ELR (cell line): Measurements from ENCODE around the gene RBMS2.
"Not testable (repeated sequence)": the region's sequence is repeated elsewhere in the genome, so short reads cannot be mapped to it uniquely, and the experiment has no call there.

ENCODE experiments used
- DNase-seq: peaks from one replicate; pipeline ENCODE4 v3.0.0-alpha.2; 2015; ENCODE audit warnings: low read depth

Gene RBMS2

DNA sequence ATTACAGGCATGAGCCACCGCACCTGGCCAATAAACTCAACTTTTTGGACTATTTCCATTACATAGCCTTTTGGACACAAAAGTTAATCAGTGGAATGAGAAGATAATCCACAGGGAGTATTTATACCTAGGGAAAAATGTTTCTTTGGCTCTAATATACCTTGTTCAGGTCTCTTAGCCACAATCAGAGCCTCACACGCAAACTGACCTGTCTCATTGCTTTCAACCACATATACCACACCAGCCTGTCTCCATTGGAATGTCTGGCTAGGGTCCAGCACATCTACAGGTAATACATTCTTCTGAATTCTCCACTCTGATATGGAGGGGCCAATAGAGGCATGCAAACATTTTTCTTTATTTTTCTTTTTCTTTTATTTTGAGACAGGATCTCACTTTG, 3.8 kb upstream of the RBMS2 start:
- no peak for DNase-seq

DNA sequence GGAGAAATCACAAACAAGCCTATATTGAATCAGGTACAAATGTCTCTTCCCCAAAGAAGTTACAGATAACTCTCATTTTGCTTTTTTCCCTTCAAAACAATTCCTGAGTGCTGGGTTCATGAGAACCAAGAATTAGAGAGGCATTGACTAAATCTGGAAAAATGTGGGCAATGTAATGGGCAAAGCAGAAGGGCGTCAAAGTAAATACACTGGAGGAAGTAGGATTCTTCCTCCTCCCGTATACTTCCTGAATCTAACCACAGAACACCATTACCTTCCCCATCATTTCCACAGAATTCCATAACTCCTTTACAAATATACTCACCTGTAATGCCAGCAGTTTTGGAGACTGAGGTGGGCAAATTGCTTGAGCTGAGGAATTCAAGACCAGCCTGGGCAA, 3.0 kb upstream of the RBMS2 start:
- DNase-seq = peak; percentile 78

DNA sequence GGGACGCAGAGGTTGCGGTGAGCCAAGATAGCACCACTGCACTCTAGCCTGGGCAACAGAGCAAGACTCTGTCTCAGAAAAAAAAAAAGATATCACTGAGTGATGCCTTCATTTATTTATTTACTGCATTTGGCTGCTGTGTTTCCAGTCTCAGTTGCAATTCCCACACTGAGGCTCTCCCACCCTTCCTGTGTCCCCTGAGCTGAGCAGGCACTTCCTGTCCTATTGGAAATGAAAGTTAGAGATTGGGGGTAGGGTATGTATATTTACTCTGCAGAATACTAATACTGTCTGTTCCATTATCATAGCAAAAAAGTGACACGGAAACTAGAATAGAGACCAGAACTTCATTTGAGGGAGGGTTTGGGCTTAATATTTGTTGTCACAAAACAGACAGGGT, 1.6 kb upstream of the RBMS2 start:
- peak; percentile 46 for DNase-seq

DNA sequence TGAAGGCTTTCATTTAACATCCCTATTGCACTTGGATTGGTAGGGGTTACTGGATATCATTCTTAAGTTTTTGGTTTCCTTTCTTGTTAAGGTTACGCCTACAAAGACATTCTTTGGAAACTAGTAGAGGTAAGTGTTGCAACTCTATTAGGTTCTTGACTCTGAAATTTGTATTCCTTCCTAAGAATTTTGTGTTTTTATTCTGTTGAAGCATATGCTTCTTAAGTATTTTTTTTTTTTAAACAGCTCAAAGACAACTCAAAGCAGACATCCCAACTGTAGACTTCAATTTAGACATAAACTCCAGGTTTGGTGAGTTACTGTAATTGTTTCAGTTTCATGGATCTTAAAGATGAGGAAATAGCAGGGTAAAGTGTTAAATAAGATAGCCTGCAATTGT, 1.1 kb upstream of the RBMS2 start:
- peak; percentile 40 for DNase-seq

DNA sequence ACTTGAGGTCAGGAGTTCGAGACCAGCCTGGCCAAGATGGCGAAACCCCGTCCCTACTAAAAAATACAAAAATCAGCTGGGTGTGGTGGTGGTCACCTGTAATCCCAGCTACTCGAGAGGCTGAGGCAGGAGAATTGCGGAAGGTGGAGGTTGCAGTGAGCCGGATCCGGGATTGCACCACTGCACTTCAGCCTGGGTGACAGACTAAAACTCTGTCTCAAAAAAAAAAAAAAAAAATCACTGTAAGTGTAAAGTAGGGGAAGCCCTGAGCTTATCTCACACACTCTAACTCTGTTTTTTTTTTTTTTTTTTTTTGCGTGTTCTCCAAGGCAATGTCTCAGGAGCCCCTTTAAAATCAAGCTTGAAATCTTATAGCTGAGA, 421 bp upstream of the RBMS2 start:
- DNase-seq = no peak

DNA sequence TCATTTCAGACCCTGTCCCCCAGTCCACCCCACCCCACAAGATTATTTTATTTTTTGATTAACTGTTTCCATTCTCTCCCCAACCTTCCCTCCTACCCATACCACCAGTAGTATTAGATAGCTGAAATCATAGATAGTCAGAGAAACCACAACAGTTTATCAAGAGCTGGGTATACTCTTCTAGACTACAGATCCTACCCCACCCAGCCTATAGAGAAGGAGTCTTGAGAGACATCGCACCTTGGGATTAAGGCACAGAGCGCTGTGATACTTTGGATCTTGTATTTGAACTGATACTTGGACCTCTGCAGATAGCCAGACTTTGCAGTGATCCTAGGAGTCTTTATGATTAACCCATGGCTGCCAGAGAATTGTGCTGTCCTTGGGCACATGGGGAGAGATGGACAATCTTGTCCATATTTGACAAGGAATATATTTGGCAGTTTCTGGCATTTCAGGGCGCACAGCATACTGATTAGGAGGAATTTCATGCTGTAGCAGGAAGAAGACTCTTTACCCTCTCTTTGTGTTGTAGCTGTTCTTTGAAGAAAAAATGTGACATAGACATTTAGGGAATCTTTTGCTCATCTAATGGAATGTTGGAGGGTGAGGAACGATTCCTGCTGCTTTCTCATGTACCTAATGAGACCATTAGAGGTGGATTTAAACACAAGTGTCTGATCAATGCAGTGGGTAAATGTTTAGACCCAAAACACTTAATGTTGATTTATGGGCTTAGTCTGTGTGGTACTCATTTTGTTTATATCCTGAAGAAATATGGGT, 982 bp downstream of the RBMS2 start:
- peak; percentile 51 for DNase-seq

DNA sequence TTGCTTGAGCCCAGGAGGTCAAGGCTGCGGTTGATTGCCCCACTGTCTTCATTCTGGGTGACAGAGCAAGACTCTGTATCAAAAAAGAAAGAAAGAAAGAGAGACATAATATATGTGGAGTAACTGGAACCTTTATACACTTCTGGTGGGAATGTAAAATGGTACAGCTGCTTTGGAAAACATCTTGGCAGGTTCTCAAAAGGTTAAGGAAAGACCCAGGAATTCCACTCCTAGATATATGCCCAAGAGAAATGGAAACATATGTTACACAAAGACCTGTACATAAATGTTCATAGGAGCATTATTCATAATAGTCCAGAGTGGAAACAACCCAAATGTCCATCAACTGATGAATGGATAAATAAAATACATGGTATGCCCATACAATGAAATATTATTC, 7.2 kb downstream of the RBMS2 start:
- DNase-seq = no peak

DNA sequence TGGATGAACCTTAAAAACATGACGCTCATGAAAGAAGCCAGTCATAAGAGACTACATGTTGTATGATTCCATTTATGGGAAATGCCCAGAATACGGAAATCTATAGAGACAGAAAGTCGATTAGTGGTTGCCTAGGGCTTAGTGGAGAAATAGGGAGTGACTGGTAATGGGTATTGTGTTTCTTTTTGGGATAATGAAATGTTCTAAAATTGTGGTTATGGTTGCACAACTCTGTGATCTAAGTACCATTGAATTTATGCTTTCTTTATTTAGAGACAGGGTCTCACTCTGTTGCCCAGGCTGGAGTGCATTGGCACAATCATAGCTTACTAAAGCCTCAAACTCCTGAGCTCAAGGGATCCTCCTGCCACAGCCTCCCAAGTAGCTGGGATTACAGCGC, 8.0 kb downstream of the RBMS2 start:
- DNase-seq = no peak

DNA sequence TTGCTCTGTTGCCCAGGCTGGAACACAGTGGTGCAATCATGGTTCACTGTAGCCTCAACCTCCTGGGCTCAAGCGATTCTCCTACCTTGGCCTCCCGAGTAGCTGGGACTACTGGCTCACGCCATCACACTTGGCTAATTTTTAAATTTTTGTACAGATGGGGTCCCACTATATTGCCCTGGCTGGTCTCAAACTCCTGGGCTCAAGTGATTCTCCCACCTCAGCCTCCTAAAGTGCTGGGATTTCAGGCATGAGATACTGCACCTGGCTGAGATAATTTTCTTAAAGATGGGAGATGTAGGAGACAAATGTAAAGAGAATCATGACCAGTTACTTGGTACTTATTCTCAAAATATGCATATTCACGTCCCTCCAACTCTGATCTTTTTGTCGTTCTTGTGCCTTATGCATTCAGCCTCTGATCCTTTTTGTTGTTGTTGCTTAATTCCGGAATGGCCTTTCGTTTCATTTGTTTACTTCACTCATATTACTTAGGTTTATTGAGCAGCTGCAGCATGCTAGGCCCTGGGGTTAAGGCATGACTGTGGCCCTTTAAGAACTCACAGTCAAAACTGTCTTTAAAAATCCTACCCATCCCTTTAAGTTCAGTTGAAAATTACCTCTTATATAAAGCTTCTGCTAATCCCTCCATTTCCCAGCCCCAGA, 8.9 kb downstream of the RBMS2 start:
- no peak for DNase-seq

DNA sequence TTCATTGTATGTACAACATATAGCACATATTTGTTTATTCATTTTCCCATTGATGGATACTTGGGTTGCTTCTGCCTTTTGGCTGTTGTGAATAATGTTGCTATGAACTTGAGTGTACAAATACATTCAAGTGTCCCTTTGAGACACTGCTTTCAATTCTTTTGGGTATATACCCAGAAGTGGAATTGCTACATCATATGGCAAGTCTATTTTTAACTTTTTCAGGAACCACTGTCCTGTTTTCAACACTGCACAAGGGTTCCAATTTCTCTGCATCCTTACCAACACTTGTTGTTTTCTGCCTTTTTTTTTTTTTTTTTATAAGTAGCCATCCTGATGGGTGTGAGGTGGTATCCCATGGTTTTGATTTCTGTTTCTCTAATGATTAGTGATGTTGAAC, 15.9 kb downstream of the RBMS2 start:
- DNase-seq = no peak

DNA sequence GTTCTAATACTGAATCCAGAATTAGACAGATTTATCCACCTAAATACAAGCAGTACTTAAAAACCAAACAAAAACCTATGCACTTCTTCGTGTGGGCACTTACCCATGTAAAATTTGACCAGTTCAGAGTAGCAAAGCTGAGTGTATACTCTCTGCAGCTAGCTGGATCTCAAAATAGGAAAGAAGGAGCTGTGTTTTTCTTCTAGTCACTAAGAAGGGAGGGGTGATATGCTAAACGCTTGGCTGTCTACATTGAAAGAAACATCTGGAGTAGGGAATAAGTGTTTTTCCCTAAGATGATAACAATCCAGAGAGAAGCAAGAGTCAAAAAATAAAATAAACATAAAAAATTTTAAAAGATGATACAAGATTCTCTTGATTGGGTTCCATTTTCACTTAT, 20.0 kb downstream of the RBMS2 start:
- DNase-seq = no peak

DNA sequence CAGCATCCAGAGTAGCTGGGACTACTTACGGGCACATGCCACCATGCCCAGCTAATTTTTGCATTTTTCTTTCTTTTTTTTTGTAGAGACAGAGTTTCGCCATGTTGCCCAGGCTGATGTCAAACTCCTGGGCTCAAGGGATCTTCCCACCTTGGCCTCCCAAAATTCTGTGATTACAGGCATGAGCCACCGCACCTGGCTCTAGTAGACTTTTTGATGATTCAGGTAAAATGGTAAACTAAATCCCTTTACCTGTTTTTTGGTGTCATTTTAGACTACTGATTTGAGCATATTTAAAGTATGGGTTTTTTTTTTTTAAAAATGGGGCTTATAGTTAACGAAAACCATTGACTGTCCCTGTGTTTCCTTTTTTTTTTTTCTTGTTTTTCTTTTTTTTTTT, 20.5 kb downstream of the RBMS2 start:
- no peak for DNase-seq

DNA sequence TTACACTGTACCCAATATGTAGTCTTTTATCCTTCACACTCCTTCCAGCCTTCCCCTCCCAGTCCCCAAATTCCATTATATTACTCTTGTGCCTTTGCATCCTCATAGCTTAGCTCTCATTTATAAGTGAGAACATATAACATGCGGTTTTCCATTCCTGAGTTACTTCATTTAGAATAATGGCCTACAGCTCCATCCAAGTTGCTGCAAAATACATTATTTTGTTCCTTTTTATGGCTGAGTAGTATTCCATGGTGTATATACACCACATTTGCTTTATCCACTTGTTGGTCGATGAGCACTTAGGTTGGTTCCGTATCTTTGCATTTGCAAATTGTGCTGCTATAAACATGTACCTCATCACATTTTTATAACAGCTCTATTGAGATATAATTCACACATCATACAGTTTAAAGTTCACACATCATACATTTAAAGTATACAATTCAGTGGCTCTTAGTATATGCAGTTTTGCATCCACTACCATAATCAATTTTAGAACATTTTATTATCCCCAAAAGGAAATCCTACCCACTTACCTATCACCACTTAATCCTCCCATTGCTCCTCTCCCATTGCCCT, 23.5 kb downstream of the RBMS2 start:
- DNase-seq = no peak

DNA sequence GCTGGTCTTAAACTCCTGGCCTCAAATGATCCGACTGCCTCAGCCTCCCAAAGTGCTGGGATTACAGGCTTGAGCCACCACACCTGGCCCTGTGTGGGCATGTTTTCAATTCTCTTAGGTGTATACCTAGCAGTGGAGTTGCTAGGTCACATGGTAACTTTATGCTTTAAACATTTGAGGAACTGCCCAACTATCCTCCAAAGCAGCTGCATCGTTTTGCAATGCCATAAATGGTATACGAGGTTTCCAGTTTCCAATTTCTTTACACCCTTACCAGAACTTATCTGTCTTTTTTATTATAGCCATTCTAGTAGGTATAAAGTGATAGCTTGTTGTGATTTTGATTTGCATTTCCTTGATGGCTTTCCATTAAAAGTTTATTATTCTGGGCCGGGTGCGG, 25.1 kb downstream of the RBMS2 start:
- DNase-seq = no peak

DNA sequence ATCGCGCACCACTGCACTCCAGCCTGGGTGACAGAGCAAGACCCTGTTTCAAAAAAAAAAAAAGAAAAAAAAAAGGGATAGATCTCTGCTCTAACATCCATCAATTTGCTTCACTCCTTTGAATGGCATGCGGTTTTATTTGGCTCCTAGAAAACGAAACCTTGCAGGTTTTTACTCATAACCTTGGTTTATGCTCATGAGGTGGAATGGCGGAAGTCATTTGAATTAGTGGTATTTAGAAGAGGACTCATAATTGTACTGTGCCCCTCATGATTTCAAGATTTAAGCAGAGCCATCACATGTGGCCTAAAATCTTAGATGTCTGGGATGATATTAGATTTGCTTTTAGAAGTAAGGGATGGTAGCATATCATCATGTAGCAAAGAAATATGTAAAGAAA, 29.4 kb downstream of the RBMS2 start:
- DNase-seq = no peak

DNA sequence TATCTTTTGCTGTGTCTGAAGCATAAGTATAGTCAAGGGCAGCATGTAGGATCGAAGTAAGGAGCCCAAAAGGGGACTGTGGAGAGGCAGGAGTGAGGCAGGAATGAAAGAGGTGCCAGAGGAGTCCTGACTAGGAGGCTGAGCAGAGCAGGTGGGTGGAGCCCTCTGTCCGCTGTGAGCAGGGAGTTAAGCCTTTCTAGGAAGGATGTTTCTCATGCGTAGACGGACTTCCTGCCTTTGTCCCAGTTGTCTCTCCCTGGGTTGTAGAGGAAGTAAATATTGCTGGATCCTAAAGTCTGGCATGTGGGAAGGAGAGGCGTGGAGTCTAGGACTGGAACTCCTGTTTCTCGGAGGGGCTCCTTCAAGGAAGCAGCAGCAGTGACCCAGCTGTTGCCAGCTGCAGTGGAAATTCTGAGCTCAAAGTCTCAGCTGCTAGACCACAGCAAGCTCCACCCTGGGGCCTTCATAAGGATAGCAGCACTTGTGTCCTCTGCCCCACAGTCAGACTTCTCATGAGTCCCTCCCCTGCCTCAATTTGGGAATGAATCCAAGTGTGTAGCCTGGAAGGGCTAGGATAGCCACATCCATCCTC, 44.0 kb downstream of the RBMS2 start:
- DNase-seq = peak; percentile 45

DNA sequence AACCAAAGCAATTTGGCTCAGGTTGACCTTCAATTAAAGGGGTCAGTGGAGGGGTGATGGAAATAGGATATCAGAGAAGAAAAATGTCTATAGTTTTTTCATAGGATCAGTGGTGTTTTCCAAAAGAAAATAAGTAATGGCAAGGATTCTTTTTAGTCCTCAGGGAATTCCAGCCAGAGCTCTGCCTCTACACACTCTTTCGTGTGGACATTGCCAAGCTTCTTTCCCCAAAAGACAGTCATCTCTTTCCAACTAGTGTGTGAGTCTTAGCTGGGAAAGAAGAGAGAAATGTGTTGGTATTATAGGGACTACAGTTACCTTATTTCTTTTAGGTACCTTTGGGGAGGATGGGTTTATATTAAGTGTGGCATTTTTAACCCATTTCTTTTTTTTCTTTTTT, 46.5 kb downstream of the RBMS2 start:
- DNase-seq = no peak

DNA sequence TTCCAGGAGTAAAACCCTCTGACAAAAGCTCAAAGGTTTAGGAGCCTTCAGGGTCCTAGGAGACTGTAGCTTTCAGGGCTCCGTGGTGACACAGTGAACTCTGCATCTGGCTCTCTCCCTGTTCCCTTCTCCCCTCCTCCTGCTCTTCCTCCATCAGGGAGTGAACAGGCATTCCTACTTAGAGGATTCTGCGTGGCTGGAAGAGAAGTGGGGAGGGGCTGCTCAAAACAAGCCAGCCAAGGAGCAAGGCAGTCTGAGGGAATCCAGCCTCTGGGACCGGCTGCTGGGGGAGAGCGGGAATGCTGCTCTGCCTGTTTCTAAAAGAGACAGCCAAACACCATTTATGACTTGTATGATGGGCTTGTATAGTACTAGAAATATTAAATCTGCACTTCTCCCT, 49.5 kb downstream of the RBMS2 start:
- no peak for DNase-seq

DNA sequence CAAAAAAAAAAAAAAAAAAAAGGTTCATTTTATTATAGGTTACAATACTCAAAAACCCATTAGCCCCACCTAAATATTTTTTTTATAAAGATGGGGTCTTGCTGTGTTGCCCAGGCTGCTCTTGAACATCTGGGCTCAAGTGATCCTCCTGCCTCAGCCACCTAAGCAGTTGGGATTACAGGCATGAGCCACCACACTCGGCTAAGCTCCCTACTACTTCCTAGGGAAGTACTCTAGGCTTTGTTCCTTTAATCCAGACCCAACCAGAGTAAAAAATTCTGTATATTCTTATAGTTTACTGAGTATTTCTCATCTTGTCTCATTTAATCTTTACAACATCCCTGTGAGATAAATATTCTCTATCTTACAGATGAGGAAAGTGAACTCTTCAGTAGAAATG, 50.7 kb downstream of the RBMS2 start:
- no peak for DNase-seq

DNA sequence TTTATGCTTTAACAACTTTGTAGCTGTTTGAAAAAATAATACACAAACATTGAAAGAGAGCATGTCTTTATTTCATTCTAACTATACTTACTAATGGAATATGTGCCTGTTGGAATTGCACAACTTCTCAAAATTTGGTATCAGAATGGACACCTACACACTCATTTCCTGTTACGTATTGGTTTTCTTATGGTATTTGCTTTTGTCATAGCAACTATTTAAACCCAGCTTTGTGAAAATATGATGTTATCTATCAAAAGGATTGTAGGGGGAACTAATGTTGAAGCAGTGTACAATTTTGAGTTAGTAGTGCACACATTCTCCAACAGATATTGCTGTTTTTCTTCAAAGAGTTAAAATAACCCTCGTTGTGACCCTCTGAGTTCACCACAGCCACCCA, 52.6 kb downstream of the RBMS2 start:
- peak; percentile 65 for DNase-seq

DNA sequence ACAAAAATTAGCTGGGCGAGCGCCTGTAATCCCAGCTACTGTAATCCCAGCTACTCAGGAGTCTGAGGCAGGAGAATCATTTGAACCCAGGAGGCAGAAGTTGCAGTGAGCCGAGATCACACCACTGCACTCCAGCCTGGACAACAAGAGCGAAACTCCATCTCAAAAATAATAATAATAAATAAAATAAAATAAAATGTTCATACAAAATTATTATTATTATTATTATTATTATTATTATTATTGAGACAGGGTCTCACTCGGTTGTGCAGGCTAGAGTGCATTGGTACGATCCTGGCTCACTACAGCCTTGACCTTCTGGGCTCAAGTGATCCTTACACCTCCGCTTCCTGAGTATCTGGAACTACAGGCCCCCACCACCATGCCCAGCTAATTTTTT, 55.6 kb downstream of the RBMS2 start:
- DNase-seq = not testable (repeated sequence)

DNA sequence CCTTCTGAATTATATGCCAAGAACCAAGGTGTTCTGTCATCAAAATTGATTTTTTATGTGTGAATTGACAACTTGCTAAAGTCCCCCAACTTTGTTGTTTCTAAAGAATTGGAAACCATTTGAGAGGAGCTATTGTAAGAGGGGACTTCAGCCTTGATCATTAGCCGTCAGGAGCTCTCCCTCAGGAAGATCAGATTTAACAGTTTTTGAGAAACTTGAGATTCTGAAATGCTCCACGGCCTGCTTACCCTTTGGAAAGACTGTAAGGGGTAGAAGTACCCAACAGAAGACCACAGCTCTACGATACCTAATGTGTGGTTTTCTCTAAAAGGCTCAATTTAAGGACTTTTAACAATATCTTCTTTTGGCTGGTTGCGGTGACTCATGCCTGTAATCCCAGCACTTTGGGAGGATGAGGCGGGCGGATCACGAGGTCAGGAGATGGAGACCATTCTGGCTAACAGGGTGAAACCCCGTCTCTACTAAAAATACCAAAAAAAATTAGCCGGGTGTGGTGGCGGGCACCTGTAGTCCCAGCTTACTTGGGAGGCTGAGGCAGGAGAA, 57.4 kb downstream of the RBMS2 start:
- no peak for DNase-seq
